NK-92 treated with Interleukin-12 subunit alpha and Interleukin-12 subunit beta, amount 100 ng/mL, for 24 hours (cell line): ENCODE measurements around the gene SEC14L1.

ENCODE experiments used
- DNase-seq: peaks from one replicate; lab custom pipeline; 2025; lab: John Stamatoyannopoulos, UW

The SEC14L1 gene

GRCh38 chr17:77163001-77163400, 22.2 kb downstream of the SEC14L1 start:
- DNase-seq, result no peak

- no peak for DNase-seq
Observed at GRCh38 chr17:77163511-77164280, 22.9 kb downstream of the SEC14L1 start.

GRCh38 chr17:77164483-77165091, 23.8 kb downstream of the SEC14L1 start:
- DNase-seq, result no peak

- no peak for DNase-seq
Observed at GRCh38 chr17:77165577-77165976, 24.8 kb downstream of the SEC14L1 start.

- no peak for DNase-seq
Observed at GRCh38 chr17:77167472-77168306, 26.9 kb downstream of the SEC14L1 start.

- DNase-seq, result no peak
Observed at GRCh38 chr17:77173104-77173503, 32.3 kb downstream of the SEC14L1 start.

- no peak for DNase-seq
Observed at GRCh38 chr17:77174928-77175661, 34.3 kb downstream of the SEC14L1 start.

- no peak for DNase-seq
Observed at GRCh38 chr17:77177002-77177741, 36.4 kb downstream of the SEC14L1 start.

- no peak for DNase-seq
Observed at GRCh38 chr17:77178050-77178449, 37.3 kb downstream of the SEC14L1 start.

- DNase-seq, result no peak
Observed at GRCh38 chr17:77178563-77178962, 37.8 kb downstream of the SEC14L1 start.

GRCh38 chr17:77180503-77181357, 40.0 kb downstream of the SEC14L1 start:
- no peak for DNase-seq

GRCh38 chr17:77182205-77183172, 41.7 kb downstream of the SEC14L1 start:
- no peak for DNase-seq

GRCh38 chr17:77184474-77184873, 43.7 kb downstream of the SEC14L1 start:
- no peak for DNase-seq

- DNase-seq, result no peak
Observed at GRCh38 chr17:77185137-77185536, 44.4 kb downstream of the SEC14L1 start.

GRCh38 chr17:77186141-77186604, 45.4 kb downstream of the SEC14L1 start:
- DNase-seq, result no peak

- no peak for DNase-seq
Observed at GRCh38 chr17:77188084-77189066, 47.6 kb downstream of the SEC14L1 start.

GRCh38 chr17:77189148-77189547, 48.4 kb downstream of the SEC14L1 start:
- no peak for DNase-seq

- DNase-seq, result no peak
Observed at GRCh38 chr17:77190576-77190975, 49.8 kb downstream of the SEC14L1 start.
